Urinary bladder (tissue), 4 donors: Measurements from ENCODE around the gene TSHZ1. TPM values are rescaled to one million over a fixed set of nuclear protein-coding genes. Genes with fewer than 3 reads are reported as not detected.

Experiments
- DNase-seq: peaks from one replicate; pipeline ENCODE4 v3.0.0-alpha.2; 2015; ENCODE audit errors: extremely low spot score
- H3K27ac ChIP-seq: one replicate; pipeline ENCODE4 v1.5.1; 2013; ENCODE audit warnings: low read depth, mild to moderate bottlenecking, moderate library complexity
- H3K36me3 ChIP-seq: one replicate; pipeline ENCODE4 v1.6.1; 2013; ENCODE audit warnings: mild to moderate bottlenecking, moderate library complexity; ENCODE audit not compliant: insufficient read depth
- H3K4me1 ChIP-seq: one replicate; pipeline ENCODE4 v1.6.1; 2013; ENCODE audit warnings: mild to moderate bottlenecking, moderate library complexity; ENCODE audit not compliant: insufficient read depth
- H3K4me3 ChIP-seq: one replicate; pipeline ENCODE4 v1.5.1; 2013; ENCODE audit warnings: low read depth, low read length
- WGBS: extraction: QIAGEN DNeasy Blood & Tissue Kit; methylation state at CpG from one replicate; pipeline ENCODE4 v1.1.7; 2013; 5-methylcytosine and 5-hydroxymethylcytosine counted together
- polyA plus RNA-seq: library from polyadenylated mRNA; stranded (reverse); fragments of 200-250 nt; gene quantifications from one replicate; pipeline ENCODE4 v1.2.3, GENCODE V29; 2013
- total RNA-seq: library from RNA; depleted of rRNA; stranded (reverse); fragments of >200 nt; gene quantifications from one replicate; pipeline ENCODE4 v1.2.3, GENCODE V29; 2014
- donor health status: healthy with polysubstance abuse.
- donor health status: healthy.

Gene TSHZ1
- total and polyA plus RNA-seq, 2 donors: 10.3 to 22.5 TPM

DNA sequence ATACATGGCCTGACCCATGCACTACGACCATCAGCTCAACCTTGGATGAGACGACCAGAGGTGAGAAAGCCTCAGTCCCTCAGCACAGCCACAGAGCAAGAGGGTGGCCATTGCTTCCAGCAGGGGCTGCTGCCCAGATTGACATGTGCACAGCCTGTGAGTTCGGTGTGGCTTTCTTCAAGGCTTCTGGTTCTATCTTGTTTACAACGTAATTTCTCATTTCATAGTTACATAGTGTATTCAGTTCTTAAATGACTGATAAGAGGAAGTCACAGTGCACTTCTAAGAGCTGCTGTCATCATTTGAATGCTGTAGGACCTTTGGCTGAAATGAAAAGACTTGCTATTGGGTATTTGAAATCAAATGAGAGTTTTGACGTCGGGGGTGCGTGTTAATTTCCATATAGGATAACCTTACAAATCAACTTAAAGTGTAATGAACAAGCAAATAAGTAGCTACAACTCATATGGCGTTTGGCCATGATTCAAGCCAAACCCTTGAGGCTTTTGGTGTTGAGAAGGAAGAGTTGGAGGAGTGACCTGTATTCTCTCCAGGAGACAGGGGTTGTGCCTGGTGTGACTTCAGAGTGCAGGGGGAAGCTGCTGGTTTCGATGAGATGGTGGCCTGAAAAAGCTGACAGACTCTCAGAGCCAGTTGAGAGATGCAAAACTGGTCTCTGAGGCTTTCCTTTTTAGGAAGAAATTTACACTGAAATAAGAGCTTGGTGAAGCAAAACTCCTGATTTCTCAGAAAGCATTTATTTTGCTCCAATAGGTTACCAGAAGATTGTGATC, 51.0 kb downstream of the TSHZ1 start:
- 93% methylated on average over 9 of the region's 9 CpGs for WGBS
- Histone ChIP-seq H3K36me3 (no peaks in the 10 kb centered on the region), H3K4me1 (peaks cover 1% of the 10 kb centered on the region), H3K4me3 (no peak overlapping the region), H3K27ac (no peak overlapping the region)
- no peak for DNase-seq

DNA sequence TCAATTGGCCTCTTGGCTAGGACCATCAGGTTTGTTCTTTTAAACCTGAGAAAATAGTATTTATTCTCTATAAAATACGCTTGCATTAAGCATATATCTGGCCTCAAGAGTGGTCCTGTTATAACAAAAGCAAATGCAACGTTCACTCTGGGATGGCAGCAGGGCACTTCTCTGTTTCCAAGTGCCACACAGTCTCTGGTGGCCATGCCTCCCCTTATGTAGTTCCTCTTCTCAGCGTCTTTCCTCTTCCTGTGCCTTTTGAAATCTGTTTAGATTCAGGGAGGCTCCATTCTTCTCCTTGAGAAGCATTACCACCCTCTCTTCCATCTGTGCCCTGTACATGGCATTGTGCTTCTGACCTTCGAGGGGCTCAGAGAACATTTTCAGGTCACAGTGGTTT, 51.9 kb downstream of the TSHZ1 start:
- 86% methylated on average over 4 of the region's 4 CpGs for WGBS
- no peaks in the 10 kb centered on the region for H3K4me1 ChIP-seq
- no peak overlapping the region for H3K4me3 ChIP-seq
- H3K36me3 ChIP-seq: no peaks in the 10 kb centered on the region
- no peak overlapping the region for H3K27ac ChIP-seq
- no peak for DNase-seq

DNA sequence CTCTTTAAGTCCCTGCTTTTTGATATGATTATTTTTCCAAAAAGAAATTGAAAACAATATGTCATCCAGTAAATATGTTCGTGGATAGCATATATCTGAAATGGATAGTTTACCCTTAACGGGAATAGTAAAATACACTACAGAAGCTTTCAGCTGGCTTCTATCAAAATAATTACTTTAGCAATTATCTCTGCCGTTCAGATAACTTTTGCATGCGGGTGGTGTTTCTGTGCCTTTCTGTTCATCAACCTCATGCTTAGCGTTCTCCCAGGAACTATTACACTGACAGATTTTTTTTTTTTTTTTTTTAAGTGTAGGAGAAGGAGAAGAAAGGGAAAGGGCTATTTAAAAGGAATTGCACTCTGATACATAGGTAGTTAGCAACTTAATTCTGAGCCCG, 53.6 kb downstream of the TSHZ1 start:
- Histone ChIP-seq H3K36me3 (no peaks in the 10 kb centered on the region), H3K4me1 (no peaks in the 10 kb centered on the region), H3K27ac (no peak overlapping the region), H3K4me3 (no peak overlapping the region)
- WGBS: 47% methylated on average over 6 of the region's 6 CpGs
- no peak for DNase-seq

DNA sequence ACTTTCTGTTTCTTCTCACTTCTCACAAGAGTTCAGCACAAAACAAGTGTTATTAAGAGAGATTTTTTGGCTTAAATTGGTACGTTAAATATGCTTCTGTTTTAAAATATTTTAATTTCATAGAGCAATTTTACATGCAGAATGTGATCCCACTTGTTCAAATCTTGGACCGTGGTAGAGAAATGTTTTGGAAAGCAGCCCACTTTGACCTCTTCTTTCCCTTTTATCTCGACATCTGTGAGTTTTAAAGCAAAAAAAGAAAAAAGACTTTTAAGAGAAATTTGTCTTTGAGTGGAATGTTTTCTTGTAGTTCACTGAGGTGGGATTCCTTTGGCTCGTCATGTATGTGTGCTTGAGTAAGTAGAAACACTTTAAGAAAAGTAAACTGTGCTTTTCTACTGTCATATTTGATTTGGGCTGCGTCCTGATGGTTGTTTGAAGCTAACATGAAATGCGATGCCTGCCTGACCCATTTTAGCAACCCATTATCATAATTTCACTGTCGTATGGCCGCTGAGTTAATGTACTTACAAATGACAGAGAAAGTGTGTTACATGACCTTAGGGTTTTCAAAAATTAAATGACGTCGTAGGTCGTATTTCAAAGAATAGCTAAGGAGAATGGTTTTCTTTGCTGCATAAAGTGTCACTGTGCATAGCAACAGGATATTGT, 54.5 kb downstream of the TSHZ1 start:
- 57% methylated on average over 11 of the region's 11 CpGs for whole genome bisulfite sequencing
- DNase-seq: no peak
- Histone ChIP-seq H3K4me3 (peak overlapping the region; percentile 2), H3K4me1 (no peaks in the 10 kb centered on the region), H3K27ac (no peak overlapping the region), H3K36me3 (no peaks in the 10 kb centered on the region)

DNA sequence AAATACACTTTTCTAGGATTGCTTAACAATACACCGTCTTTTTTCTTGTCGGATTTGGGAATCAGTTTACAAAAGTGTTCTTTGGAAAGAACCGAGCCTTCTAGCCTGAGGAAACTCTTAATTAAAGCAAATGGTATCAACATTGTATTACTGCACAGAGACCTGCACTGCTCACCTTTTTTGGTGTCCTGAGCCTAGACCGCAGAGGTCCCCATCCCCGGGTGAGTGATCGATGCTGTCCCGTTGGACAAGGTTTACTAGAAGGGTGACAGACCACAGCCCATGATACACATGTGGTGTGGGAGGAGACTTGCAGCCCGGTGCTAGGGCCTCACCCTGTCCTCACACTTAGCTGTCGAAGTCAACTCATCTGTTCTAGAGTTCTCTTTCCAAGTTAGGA, 55.3 kb downstream of the TSHZ1 start:
- no peak for DNase-seq
- 82% methylated on average over 9 of the region's 9 CpGs for WGBS
- Histone ChIP-seq H3K4me1 (no peaks in the 10 kb centered on the region), H3K27ac (no peak overlapping the region), H3K36me3 (no peaks in the 10 kb centered on the region), H3K4me3 (no peak overlapping the region)

DNA sequence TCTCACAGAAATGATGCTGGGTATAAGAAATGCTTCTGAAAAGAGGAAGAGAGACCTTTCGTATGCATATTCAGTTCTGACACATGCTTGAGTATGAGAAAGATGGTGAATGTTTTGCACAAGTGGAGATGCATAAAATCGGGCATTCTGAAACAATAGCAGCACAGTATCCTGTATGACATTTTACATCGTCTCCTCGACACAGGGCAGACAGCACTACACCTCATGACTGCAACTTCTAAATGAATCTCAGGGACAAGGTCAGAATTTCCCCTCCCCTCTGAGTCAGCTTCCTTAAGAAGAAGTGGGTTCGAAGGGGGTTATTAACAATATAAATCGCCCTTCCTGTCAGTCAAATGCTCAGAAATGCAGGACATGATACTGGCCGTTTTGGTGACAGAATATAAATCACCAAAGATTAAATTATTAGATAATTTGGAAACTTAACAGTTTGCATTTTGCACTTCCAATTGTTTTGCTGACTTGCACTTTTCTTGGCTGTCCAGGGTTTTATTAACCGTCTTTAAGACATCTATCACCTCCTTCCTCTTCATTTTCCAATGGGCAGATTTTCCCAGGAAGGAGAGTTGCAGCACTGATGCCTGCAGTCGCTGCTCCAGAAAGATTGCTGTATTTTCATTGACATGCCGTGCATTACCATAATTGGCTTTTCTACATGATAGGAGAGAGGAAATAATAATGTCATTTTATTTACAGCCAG, 57.2 kb downstream of the TSHZ1 start:
- H3K36me3 ChIP-seq: no peaks in the 10 kb centered on the region
- no peak overlapping the region for H3K27ac ChIP-seq
- WGBS: 78% methylated on average over 10 of the region's 10 CpGs
- no peak overlapping the region for H3K4me3 ChIP-seq
- no peak for DNase-seq
- H3K4me1 ChIP-seq: no peaks in the 10 kb centered on the region

DNA sequence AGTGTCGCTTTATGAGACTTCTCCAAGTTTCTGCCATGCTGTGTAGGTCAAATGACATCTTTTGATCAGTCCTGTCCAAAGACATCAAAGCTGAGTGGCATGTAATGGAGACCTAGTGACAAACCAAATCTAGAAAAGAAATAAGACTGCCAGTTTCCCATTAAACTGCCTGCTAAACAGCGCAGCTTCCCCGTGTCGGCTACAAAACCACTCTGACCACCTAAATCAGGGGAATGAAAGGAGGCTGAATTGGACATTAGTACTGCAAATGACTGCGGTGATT, 57.7 kb downstream of the TSHZ1 start:
- H3K36me3 ChIP-seq: no peaks in the 10 kb centered on the region
- no peak overlapping the region for H3K4me3 ChIP-seq
- WGBS: 86% methylated on average over 5 of the region's 5 CpGs
- no peaks in the 10 kb centered on the region for H3K4me1 ChIP-seq
- DNase-seq: no peak
- H3K27ac ChIP-seq: no peak overlapping the region

DNA sequence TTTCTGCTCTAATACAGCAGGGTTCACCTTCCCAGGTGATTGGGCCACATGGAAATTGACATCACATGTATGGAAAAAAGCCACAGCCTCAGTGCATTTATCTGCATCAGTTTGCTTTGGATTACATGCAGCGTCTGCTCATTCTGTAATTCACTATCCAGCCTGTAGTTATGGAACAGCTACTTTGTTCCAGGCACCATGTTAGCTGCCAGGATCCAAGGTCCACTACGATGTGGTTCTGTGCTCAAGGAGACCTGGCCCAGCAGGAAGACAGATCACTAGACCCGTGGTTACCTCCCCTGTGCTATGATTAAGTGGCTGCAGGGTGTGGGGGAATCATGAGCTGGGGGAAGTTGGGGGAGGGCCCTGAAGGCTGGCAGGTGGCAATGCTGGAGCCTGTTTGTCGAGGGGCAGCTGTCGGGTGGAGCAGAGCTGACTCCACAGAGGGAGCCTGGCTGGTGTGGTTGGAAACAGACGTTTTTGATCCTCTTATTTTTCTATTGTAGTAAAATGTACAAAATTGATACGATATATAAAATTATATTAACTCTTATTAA, 58.6 kb downstream of the TSHZ1 start:
- DNase-seq: no peak
- WGBS: 71% methylated on average over 7 of the region's 7 CpGs
- no peak overlapping the region for H3K27ac ChIP-seq

DNA sequence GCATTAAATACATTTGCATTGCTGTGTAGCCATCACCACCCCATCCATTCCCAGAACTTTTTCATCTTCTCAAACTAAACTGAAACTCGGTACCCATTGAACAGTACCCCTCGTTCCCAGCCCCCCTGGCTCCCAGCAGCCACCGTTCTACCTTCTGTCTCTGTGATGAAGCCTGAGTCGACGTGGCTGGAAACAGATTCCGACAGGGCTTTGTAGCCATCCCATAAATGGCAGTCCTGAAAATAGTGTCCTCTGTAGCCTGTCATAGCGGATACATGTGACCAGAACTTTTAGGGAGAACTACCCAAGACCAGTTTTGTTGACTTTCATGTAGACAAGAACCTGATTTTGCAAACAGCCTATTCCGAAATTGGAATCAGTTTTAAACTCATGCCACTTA, 59.1 kb downstream of the TSHZ1 start:
- H3K27ac ChIP-seq: no peak overlapping the region
- 90% methylated on average over 8 of the region's 8 CpGs for WGBS
- no peaks in the 10 kb centered on the region for H3K4me1 ChIP-seq

More for the DNA sequence above, 58.6 kb downstream of the TSHZ1 start:
- H3K4me3 ChIP-seq: no peak overlapping the region
- no peaks in the 10 kb centered on the region for H3K36me3 ChIP-seq
- H3K4me1 ChIP-seq: no peaks in the 10 kb centered on the region

DNA sequence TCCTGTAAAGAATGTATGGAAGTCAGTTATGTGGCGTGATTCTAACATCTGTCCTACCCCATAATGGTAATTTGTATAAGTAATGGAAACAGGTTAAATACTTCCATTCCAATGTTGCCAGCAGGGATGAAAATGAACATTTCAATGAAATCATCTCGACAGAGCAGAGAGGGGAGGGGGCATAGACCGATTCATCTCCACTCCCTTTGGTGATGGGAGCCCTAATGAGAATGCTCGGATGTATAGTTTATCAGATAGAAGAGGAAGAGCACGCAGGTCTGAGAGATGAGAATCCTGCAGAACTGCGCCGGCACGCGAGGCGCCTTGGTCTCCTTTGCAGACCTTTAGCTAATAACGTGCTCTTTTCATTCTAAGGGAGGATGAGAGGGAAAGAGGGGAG, 61.4 kb downstream of the TSHZ1 start:
- H3K4me3 ChIP-seq: no peak overlapping the region
- H3K36me3 ChIP-seq: no peaks in the 10 kb centered on the region
- DNase-seq: no peak
- no peaks in the 10 kb centered on the region for H3K4me1 ChIP-seq
- WGBS: 92% methylated on average over 11 of the region's 11 CpGs
- no peak overlapping the region for H3K27ac ChIP-seq

More for the DNA sequence above, 59.1 kb downstream of the TSHZ1 start:
- H3K36me3 ChIP-seq: no peaks in the 10 kb centered on the region
- no peak overlapping the region for H3K4me3 ChIP-seq
- no peak for DNase-seq

DNA sequence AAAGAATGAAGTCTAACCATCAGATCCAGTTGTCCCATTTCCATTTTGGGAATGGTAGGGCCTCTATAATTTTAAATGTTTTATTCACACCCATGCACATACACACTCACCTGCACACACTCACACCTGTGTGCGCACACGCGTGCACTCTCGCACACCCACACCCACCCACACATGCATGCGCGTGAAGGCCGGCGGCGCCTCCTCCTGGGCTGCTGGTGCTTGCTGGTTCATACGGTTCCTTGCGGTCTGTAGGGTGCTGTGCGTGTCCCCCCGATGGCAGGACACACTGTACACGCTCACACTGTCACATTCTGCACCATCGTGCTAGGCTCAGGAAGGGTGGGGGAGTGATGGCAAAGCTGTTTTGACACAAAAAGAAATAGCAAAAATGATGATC, 63.2 kb downstream of the TSHZ1 start:
- WGBS: 98% methylated on average over 15 of the region's 15 CpGs
- no peaks in the 10 kb centered on the region for H3K4me1 ChIP-seq
- H3K27ac ChIP-seq: no peak overlapping the region
- no peaks in the 10 kb centered on the region for H3K36me3 ChIP-seq
- H3K4me3 ChIP-seq: no peak overlapping the region
- DNase-seq: no peak

DNA sequence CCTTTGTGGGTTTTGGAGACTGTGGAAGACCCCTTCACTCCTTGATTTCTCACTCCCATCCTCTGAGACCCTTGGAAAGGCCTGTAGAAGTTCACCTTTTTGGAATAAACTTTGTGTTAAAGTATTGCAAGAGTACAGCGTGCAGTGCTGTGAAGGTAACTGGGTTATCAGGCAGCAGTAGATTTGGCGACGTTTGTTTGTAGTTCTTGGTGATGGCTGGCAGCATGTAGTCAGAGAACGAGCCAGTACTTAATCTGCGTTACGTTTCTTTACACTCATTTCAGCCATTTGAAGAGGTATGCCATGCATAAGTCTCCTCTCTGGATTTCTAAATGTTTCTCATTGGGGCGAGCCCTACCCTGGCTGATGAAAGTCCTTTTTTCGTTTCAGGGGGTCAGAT, 64.6 kb downstream of the TSHZ1 start:
- 85% methylated on average over 8 of the region's 8 CpGs for WGBS
- no peaks in the 10 kb centered on the region for H3K4me1 ChIP-seq

DNA sequence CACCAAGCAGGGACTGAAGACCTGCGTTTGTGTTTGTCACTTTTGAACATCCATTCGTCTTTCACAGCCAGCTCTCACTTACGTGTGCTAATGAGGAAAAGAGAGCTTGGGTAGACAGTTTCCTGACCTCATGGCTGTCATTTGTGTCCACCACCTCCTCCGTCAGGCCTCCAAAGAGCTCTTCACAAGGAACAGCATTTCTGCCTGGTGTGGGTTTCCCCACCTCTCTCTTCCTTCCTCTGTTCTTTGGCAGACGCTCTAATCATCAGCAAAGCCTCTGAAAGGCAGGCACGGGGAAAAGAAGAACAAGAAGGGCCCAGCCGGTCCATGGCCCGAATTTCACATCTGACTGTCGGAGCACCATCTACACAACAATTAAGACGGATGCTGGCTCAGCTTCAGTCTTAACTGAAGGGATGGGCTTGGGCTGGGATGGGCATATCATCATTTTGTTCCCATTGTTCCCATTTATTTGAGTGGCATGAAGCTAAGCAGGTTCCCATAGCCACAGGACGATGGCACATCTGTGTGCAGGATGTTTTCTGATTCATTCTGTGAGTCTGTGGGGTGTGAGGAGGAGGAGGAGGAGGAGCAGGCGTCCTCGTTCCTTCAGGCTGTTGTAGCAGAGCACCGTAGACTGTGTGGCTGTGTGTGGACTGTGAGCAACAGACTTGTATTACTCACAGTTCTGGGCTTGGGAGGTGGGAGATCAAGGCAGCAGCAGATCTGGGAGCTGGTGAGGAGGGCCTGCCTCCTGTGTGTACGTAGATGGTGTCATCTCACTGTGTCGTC, 66.4 kb downstream of the TSHZ1 start:
- Histone ChIP-seq H3K4me1 (no peaks in the 10 kb centered on the region), H3K36me3 (no peaks in the 10 kb centered on the region), H3K27ac (no peak overlapping the region), H3K4me3 (no peak overlapping the region)
- no peak for DNase-seq
- 78% methylated on average over 16 of the region's 16 CpGs for WGBS

More for the DNA sequence above, 64.6 kb downstream of the TSHZ1 start:
- no peak for DNase-seq
- H3K4me3 ChIP-seq: no peak overlapping the region
- no peaks in the 10 kb centered on the region for H3K36me3 ChIP-seq
- no peak overlapping the region for H3K27ac ChIP-seq
